NT2/D1 (cell line): Measurements from ENCODE around the gene CYRIA.

Source experiments
- DNase-seq: peaks from one replicate; pipeline ENCODE4 v3.0.0-alpha.2; 2011; ENCODE audit warnings: low read depth, low spot score
- H3K27me3 ChIP-seq: 2 replicates; pipeline ENCODE4 v1.6.0; 2011; ENCODE audit warnings: mild to moderate bottlenecking; ENCODE audit not compliant: insufficient read length, insufficient read depth
- H3K36me3 ChIP-seq: 2 replicates; pipeline ENCODE4 v1.6.1; 2011; ENCODE audit warnings: mild to moderate bottlenecking, low read length, mixed read lengths; ENCODE audit not compliant: insufficient read depth, insufficient read length
- H3K4me1 ChIP-seq: 2 replicates; pipeline ENCODE4 v1.5.1; 2011; ENCODE audit not compliant: insufficient read depth, insufficient read length
- H3K4me3 ChIP-seq: 2 replicates; pipeline ENCODE4 v1.5.1; 2011; ENCODE audit warnings: low read depth; ENCODE audit not compliant: insufficient read length
- H3K9ac ChIP-seq: 2 replicates; pipeline ENCODE4 v1.6.0; 2011; ENCODE audit warnings: low read depth; ENCODE audit not compliant: insufficient read length
- H3K9me3 ChIP-seq: 2 replicates; pipeline ENCODE4 v1.5.1; 2011; ENCODE audit warnings: mild to moderate bottlenecking, low read length; ENCODE audit not compliant: insufficient read depth
- SUZ12 ChIP-seq: IDR thresholded peaks from 2 replicates; pipeline ENCODE4 v1.6.1; 2011; ENCODE audit not compliant: insufficient read length, insufficient read depth; ENCODE audit errors: extremely low read depth
- YY1 ChIP-seq: IDR thresholded peaks from 2 replicates; pipeline ENCODE4 v1.6.1; 2011; ENCODE audit not compliant: insufficient read length, insufficient read depth
- ZNF274 ChIP-seq: IDR thresholded peaks from 2 replicates; pipeline ENCODE4 v1.6.1; 2011; ENCODE audit warnings: mild to moderate bottlenecking, low read depth, low read length

The CYRIA gene

GRCh38 chr2:16650287-16651249, 15.1 kb downstream of the CYRIA start:
- no peak for DNase-seq
- no peak overlapping the region for H3K4me3 ChIP-seq
- no peaks in the 10 kb centered on the region for H3K27me3 ChIP-seq
- no peak overlapping the region for H3K9ac ChIP-seq
- H3K36me3 ChIP-seq: no peaks in the 10 kb centered on the region
- H3K9me3 ChIP-seq: no peaks in the 10 kb centered on the region
- peaks cover 3% of the 10 kb centered on the region for H3K4me1 ChIP-seq
- TF ChIP-seq YY1 (no peak), ZNF274 (no peak)

- Histone ChIP-seq H3K9ac (no peak overlapping the region), H3K4me1 (peaks cover 3% of the 10 kb centered on the region)
- TF ChIP-seq SUZ12: no peak
- no peak for TF ChIP-seq YY1
- TF ChIP-seq ZNF274: no peak
Measured at GRCh38 chr2:16649353-16650286, 16.0 kb downstream of the CYRIA start.

GRCh38 chr2:16647992-16648617, 17.5 kb downstream of the CYRIA start:
- Histone ChIP-seq H3K4me1 (peaks cover 2% of the 10 kb centered on the region), H3K9ac (no peak overlapping the region), H3K9me3 (no peaks in the 10 kb centered on the region), H3K36me3 (no peaks in the 10 kb centered on the region), H3K27me3 (no peaks in the 10 kb centered on the region), H3K4me3 (no peak overlapping the region)
- TF ChIP-seq YY1: no peak
- TF ChIP-seq ZNF274: no peak
- no peak for TF ChIP-seq SUZ12
- no peak for DNase-seq

More at GRCh38 chr2:16649353-16650286, 16.0 kb downstream of the CYRIA start:
- no peaks in the 10 kb centered on the region for H3K36me3 ChIP-seq
- no peak for DNase-seq
- no peaks in the 10 kb centered on the region for H3K27me3 ChIP-seq
- no peaks in the 10 kb centered on the region for H3K9me3 ChIP-seq
- H3K4me3 ChIP-seq: no peak overlapping the region

- Histone ChIP-seq H3K36me3 (no peaks in the 10 kb centered on the region), H3K9ac (no peak overlapping the region), H3K9me3 (no peaks in the 10 kb centered on the region), H3K27me3 (no peaks in the 10 kb centered on the region), H3K4me3 (no peak overlapping the region), H3K4me1 (no peaks in the 10 kb centered on the region)
- DNase-seq: no peak
- TF ChIP-seq YY1 (no peak), ZNF274 (no peak), SUZ12 (no peak)
Measured at GRCh38 chr2:16645775-16646559, 19.7 kb downstream of the CYRIA start.

- TF ChIP-seq YY1 (no peak), SUZ12 (no peak), ZNF274 (no peak)
- Histone ChIP-seq H3K36me3 (no peaks in the 10 kb centered on the region), H3K9ac (no peak overlapping the region), H3K27me3 (no peaks in the 10 kb centered on the region), H3K4me1 (no peaks in the 10 kb centered on the region), H3K9me3 (no peaks in the 10 kb centered on the region), H3K4me3 (no peak overlapping the region)
- no peak for DNase-seq
Measured at GRCh38 chr2:16645088-16645487, 20.5 kb downstream of the CYRIA start.

- DNase-seq: no peak
- H3K36me3 ChIP-seq: no peaks in the 10 kb centered on the region
- H3K9ac ChIP-seq: no peak overlapping the region
- no peaks in the 10 kb centered on the region for H3K27me3 ChIP-seq
- no peak overlapping the region for H3K4me3 ChIP-seq
- H3K4me1 ChIP-seq: peaks cover 1% of the 10 kb centered on the region
- no peaks in the 10 kb centered on the region for H3K9me3 ChIP-seq
- no peak for TF ChIP-seq ZNF274
- no peak for TF ChIP-seq SUZ12
- TF ChIP-seq YY1: no peak
Measured at GRCh38 chr2:16644221-16644925, 21.3 kb downstream of the CYRIA start.
